T-helper 1 cell (primary cell): ENCODE measurements around the gene TRMT1L.

Experiments used
- DNase-seq, 5 donors: peaks; one replicate each; pipeline ENCODE4 v3.0.0-alpha.2; 2012 to 2020

Gene TRMT1L

DNA sequence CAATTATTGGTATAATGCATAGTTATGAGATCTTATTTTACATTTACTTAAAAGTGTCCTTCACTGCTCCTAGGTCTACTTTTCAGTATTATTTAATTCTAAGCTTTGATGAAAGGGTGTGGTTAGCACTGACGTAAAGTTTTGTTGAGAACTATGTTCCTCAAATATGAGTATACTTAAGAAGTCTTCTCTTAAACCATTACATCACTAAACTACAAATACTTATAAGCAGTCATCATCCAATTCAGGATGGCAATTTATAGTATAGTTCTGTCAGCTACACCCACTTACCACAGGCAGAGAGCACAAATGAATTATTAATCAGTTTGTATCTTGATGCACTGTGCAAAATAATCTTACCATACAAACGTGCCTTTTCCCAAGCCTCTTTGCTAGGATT lies 27.0 kb downstream of the TRMT1L start:
- DNase-seq: no peak

DNA sequence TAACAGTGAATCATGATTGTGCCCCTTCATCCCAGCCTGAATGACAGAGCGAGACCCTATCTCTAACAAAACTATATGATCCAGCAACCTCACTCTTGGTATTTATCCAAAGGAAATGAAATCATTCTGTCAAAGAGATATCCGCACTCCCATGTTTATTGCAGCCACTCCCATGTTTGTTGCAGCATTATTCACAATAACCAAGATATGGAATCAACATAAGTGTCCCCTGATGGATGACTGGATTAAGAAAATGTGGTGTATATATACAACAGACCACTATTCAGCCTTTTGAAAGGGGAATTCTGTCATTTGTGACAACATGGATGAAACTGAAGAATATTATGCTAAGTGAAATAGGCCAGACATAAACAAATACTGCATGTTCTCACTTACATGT lies 44.4 kb downstream of the TRMT1L start:
- no peak for DNase-seq

- no peak for DNase-seq
Observed at GRCh38 chr1:185111873-185112272, 44.9 kb downstream of the TRMT1L start.

GRCh38 chr1:185110145-185110544 lies 46.6 kb downstream of the TRMT1L start:
- no peak for DNase-seq

- DNase-seq: no peak
Observed at GRCh38 chr1:185108321-185108720, 48.4 kb downstream of the TRMT1L start.

- no peak for DNase-seq
Observed at GRCh38 chr1:185105121-185105520, 51.6 kb downstream of the TRMT1L start.

- no peak for DNase-seq
Observed at GRCh38 chr1:185104083-185104482, 52.7 kb downstream of the TRMT1L start.

DNA sequence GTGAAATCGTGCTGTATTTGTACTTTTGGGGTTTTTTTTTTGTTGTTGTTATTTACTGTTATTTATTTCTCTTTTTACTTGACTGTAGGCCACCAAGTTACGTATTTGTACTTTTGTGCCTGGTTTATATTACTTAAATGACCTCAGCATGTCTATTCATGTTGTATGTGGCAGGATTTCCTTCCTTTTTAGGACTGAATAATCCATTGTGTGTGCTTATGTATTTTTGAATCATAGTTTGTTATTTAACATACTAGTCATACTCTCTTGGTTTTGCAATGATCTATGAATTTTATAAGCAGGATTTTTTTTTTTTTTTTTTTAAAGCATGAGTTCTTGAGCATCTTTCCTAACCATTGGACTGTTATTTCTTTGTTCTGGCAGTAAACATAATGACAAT lies 60.2 kb downstream of the TRMT1L start:
- no peak for DNase-seq

- no peak for DNase-seq
Observed at GRCh38 chr1:185094761-185095160, 62.0 kb downstream of the TRMT1L start.

GRCh38 chr1:185091480-185091879 lies 65.3 kb downstream of the TRMT1L start:
- DNase-seq: no peak

- no peak for DNase-seq
Observed at GRCh38 chr1:185087746-185088145, 69.0 kb downstream of the TRMT1L start.

DNA sequence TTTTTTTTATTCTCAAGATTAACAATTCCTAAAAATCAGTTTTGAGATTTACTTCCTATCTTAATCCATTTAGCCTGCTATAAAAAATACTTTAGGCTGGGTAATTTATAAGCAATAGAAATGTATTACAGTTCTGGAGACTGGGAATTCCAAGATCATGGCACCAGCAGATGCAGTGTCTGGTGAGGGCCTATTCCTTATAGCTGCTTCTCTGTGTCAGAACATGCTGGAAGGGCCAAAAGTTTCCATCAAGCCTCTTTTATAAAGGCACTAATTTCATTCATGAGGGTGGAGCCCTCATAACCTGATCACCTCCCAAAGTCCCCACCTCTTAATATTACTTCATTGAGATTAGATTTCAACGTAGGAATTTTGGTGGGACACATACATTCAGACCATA lies 69.7 kb downstream of the TRMT1L start:
- no peak for DNase-seq

- DNase-seq: no peak
Observed at GRCh38 chr1:185083818-185084217, 72.9 kb downstream of the TRMT1L start.

DNA sequence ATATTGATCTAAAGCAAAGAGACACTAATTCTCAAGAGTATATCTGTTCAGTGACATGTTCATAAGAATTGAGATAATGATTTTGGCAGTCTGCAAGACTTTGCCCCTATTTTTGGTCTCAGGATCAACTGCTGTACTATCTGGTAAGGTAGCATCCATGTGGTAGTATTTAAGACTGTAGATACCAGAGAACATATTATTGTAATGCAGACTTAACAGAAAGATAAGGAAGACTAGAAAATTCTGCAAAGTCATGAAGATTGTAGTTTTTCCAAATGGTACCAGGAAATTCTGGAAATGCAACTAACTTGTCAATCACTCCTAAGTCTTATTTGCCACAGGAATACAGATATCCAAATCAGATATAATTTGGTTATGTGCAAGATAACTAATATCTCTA lies 76.3 kb downstream of the TRMT1L start:
- no peak for DNase-seq

GRCh38 chr1:185077374-185077773 lies 79.4 kb downstream of the TRMT1L start:
- no peak for DNase-seq

DNA sequence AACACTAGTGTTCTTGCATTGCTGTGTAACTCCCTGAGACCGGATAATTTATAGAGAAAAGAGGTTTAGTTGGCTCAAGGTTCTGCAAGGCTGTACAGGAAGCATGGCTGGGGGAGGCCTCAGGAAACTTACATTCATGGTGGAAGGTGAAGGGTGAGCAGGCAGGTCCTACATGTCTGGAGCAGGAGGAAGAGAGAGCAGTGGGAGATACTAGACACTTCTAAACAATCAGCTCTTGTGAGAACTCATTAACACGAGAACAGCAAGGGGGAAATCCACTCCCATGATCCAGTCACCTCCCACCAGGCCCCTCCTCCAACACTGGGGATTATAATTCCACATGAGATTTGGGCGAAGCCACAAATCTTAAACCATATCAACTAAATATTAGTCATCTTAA lies 81.3 kb downstream of the TRMT1L start:
- DNase-seq: no peak

DNA sequence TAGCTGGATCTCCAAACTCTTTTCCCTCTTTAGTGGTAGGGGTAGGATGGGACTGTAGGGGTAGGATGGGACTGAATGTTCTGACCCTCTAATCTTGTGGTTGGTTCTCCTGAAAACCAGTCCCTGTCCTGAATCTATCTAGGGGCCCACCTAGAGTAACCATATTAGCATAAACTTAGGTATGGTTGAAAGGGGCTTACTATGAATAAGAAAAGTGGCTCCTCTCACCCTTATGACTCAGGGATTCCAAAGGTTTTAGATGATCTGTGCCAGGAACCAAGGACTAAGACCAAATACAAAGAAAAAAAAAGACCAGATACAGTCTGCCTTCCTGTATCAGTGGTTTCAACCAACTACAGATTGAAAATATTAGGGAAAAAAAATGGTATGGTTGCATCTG lies 82.4 kb downstream of the TRMT1L start:
- no peak for DNase-seq

- no peak for DNase-seq
Observed at GRCh38 chr1:185073725-185074124, 83.0 kb downstream of the TRMT1L start.

DNA sequence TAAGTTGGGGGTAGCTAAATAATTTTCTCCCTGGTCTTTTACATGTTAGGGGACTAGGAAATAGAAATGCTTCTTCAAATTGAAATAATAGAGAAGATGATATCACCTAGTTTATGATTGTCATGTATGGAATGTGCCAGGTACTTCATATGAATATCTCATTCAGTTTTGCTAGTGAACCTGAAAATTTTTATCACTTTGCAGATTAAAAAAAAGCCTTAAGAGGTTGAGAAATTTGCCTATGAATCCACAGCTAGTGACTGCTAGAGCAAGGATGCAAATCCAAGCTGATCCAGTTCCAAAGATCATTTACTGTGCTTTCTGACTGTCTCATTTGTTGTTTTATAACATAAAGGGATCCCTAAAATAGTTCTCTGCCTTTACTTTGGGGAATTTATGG lies 86.7 kb downstream of the TRMT1L start:
- no peak for DNase-seq

- no peak for DNase-seq
Observed at GRCh38 chr1:185069202-185069772, 87.5 kb downstream of the TRMT1L start.

DNA sequence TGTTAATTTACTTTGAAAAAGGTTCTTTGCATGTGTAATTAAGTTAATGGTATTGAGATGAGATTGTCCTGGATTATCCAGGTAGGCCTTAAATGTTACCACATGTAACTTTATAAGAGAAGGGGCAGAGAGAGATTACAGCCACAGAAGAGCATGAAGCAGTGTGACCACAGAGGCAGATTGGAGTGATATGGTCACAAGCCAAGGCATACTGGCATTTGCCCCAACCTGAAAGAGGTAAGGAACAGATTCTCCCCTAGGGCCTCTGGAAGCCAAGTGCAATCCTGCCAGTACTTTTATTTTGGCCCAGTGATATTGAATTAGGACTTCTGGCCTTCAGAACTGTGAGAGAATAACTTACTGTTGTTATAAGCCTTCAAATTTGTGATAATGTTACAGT lies 88.4 kb downstream of the TRMT1L start:
- DNase-seq: no peak
